Measurements from ENCODE around the gene KANK4.

DNA sequence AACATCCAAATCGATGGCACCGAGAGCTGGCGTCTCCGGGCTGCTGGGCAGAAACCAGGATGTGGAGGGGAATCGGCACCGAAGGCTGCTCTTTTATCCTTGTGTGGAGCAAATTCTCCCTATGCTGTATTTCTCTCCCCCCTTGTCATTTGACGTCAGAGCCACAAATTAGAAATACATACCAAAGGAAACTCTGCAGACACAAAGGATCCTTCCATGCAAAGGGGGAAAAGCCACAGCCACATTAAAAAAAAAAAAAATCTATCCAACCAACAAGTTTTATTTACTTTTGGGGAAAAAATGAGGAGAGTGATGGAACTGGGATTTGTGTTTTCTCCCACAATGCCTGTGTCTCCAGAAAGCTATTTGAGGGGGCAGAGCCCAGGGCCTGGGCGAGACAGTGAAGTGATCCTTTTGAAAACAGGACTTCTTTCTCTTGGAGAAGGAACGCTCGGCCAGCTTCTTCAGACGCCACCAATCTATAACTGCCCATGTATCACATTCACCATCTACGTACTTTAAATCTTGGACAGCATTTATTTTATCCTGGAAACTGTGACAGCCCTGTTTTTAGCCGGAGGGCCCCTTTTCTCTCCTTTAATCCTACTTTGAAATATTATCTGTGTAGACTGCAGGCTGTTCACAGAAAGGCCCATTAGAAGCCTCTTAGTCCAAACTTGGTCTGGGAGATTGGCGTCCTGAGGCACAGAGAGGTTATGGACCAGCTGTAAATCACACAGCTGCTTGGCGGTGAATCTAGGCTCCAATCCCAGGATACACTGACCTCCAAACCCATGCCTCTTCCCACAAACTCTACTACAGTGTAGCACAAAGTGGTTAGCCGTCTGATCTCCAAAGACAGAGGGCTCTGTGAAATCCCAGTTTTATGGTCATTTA lies 4.5 kb downstream of the KANK4 start:
- TF ChIP-seq, protein P1, sequence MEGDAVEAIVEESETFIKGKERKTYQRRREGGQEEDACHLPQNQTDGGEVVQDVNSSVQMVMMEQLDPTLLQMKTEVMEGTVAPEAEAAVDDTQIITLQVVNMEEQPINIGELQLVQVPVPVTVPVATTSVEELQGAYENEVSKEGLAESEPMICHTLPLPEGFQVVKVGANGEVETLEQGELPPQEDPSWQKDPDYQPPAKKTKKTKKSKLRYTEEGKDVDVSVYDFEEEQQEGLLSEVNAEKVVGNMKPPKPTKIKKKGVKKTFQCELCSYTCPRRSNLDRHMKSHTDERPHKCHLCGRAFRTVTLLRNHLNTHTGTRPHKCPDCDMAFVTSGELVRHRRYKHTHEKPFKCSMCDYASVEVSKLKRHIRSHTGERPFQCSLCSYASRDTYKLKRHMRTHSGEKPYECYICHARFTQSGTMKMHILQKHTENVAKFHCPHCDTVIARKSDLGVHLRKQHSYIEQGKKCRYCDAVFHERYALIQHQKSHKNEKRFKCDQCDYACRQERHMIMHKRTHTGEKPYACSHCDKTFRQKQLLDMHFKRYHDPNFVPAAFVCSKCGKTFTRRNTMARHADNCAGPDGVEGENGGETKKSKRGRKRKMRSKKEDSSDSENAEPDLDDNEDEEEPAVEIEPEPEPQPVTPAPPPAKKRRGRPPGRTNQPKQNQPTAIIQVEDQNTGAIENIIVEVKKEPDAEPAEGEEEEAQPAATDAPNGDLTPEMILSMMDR (IDR thresholded peaks at IDR 0.05 in 4 of 5, conservative IDR thresholded peaks at IDR 0.05 in 1 of 5) = no peak
- no peak for TF ChIP-seq POLR2A (IDR thresholded peaks at IDR 0.05)

Data from gastrocnemius medialis (tissue), 4 donors.